Neural progenitor cell (in vitro differentiated cells): ENCODE measurements around the gene CHRNA5. TPM values are rescaled to one million over a fixed set of nuclear protein-coding genes. Genes with fewer than 3 reads are reported as not detected.

Experiments used
- DNase-seq: peaks from one replicate; pipeline ENCODE4 v3.0.0-alpha.2; 2016; ENCODE audit warnings: low spot score
- H2AFZ ChIP-seq: fragments of 200-600 bp; sonication (generic); replicated peaks from 2 replicates; pipeline ENCODE4 v1.6.1; 2016; ENCODE audit warnings: antibody characterized with exemption
- H3F3A ChIP-seq: fragments of 200-600 bp; sonication (generic); 2 replicates; pipeline ENCODE4 v1.6.1; 2016; ENCODE audit warnings: antibody characterized with exemption, low read depth
- H3K27ac ChIP-seq: fragments of 200-600 bp; sonication (generic); 2 replicates; pipeline ENCODE4 v1.5.1; 2016; ENCODE audit warnings: mild to moderate bottlenecking
- H3K27me3 ChIP-seq: fragments of 200-600 bp; sonication (generic); 2 replicates; pipeline ENCODE4 v1.6.1; 2016; ENCODE audit warnings: mild to moderate bottlenecking, moderate library complexity
- H3K36me3 ChIP-seq: fragments of 200-600 bp; sonication (generic); 2 replicates; pipeline ENCODE4 v1.5.1; 2016
- H3K4me1 ChIP-seq: fragments of 200-600 bp; sonication (generic); 2 replicates; pipeline ENCODE4 v1.6.1; 2016; ENCODE audit warnings: mixed run types
- H3K4me2 ChIP-seq: fragments of 200-600 bp; sonication (generic); 2 replicates; pipeline ENCODE4 v1.6.1; 2016
- H3K4me3 ChIP-seq: fragments of 200-600 bp; sonication (generic); 2 replicates; pipeline ENCODE4 v1.5.1; 2016
- H3K79me2 ChIP-seq: fragments of 200-600 bp; sonication (generic); 2 replicates; pipeline ENCODE4 v1.6.1; 2016; ENCODE audit warnings: low read depth
- H3K9ac ChIP-seq: fragments of 200-600 bp; sonication (generic); 2 replicates; pipeline ENCODE4 v1.6.1; 2016
- H3K9me3 ChIP-seq: fragments of 200-600 bp; sonication (generic); 2 replicates; pipeline ENCODE4 v1.5.1; 2016; ENCODE audit warnings: low read depth
- H4K20me1 ChIP-seq: fragments of 200-600 bp; sonication (generic); 2 replicates; pipeline ENCODE4 v1.6.1; 2016; ENCODE audit warnings: low read depth
- H3K27ac Mint-ChIP-seq: 3 replicates; pipeline ENCODE4 v1.8.0; 2021; ENCODE audit warnings: mixed read lengths
- H3K27me3 Mint-ChIP-seq: 2 replicates; pipeline ENCODE4 v1.8.0; 2022; ENCODE audit warnings: low read depth, mild to moderate bottlenecking, inconsistent platforms, moderate library complexity, mixed read lengths; ENCODE audit not compliant: insufficient read depth
- H3K36me3 Mint-ChIP-seq: 3 replicates; pipeline ENCODE4 v1.8.0; 2021; ENCODE audit warnings: mixed read lengths
- H3K4me1 Mint-ChIP-seq: 3 replicates; pipeline ENCODE4 v1.8.0; 2021; ENCODE audit warnings: mixed read lengths
- H3K4me3 Mint-ChIP-seq: 3 replicates; pipeline ENCODE4 v1.8.0; 2021; ENCODE audit warnings: mild to moderate bottlenecking, moderate library complexity, mixed read lengths
- H3K9me3 Mint-ChIP-seq: 3 replicates; pipeline ENCODE4 v1.8.0; 2020; ENCODE audit warnings: mixed read lengths
- EZH2 ChIP-seq: fragments of 200-600 bp; sonication (generic); IDR thresholded peaks from 2 replicates; pipeline ENCODE4 v1.6.1; 2017; ENCODE audit warnings: antibody characterized with exemption, mild to moderate bottlenecking, moderate library complexity
- EZH2phosphoT487 ChIP-seq: fragments of 200-600 bp; sonication (generic); IDR thresholded peaks from 2 replicates; pipeline ENCODE4 v1.6.1; 2017; ENCODE audit warnings: antibody characterized with exemption
- total RNA-seq: library from RNA; depleted of rRNA; stranded (reverse); fragments of >200 nt; gene quantifications from 2 replicates; pipeline ENCODE4 v1.2.3, GENCODE V29; 2015; ENCODE audit warnings: low replicate concordance
- TF ChIP-seq, protein P1 (sequence below): fragments of 200-600 bp; sonication (generic); IDR thresholded peaks from 2 replicates; pipeline ENCODE4 v1.5.1; 2017; ENCODE audit warnings: antibody characterized with exemption, mild to moderate bottlenecking

Gene CHRNA5
- total RNA-seq, 1 donor from 2014 or later: 46.9 TPM

DNA sequence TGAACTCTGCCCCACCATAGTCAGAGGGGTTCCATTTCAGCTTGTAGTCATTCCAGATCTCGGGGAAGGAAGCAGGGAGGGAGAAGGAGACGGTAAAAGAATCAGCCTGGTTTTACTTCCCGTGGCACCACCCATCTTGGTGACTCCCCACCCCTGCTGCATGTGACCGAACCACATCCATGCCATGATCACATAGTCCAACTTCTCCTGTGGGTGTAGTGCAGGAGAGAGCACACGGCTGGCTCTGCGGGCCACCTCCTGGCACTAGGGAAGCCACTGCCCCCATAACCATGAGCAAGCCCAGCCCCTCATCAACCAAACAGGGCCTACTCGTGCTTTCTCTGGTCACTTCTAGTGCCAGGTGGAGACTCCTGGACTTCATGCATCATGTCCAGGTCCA lies 51.8 kb downstream of the CHRNA5 start:
- H3K9me3 ChIP-seq: no peaks in the 10 kb centered on the region
- H3K4me1 Mint-ChIP-seq: peaks cover 10% of the 10 kb centered on the region
- no peak overlapping the region for H3K4me3 Mint-ChIP-seq
- H3K4me1 ChIP-seq: no peaks in the 10 kb centered on the region
- H3K9ac ChIP-seq: no peak overlapping the region
- H3F3A ChIP-seq: peaks cover 16% of the 10 kb centered on the region
- peaks cover 36% of the 10 kb centered on the region for H3K27me3 ChIP-seq
- no peak overlapping the region for H3K27ac Mint-ChIP-seq
- H3K27ac ChIP-seq: no peak overlapping the region
- H3K9me3 Mint-ChIP-seq: no peaks in the 10 kb centered on the region
- H3K79me2 ChIP-seq: no peaks in the 10 kb centered on the region
- H3K36me3 Mint-ChIP-seq: no peaks in the 10 kb centered on the region
- no peaks in the 10 kb centered on the region for H3K36me3 ChIP-seq
- H4K20me1 ChIP-seq: peaks cover 4% of the 10 kb centered on the region
- peaks cover 27% of the 10 kb centered on the region for H3K27me3 Mint-ChIP-seq
- TF ChIP-seq, protein P1, sequence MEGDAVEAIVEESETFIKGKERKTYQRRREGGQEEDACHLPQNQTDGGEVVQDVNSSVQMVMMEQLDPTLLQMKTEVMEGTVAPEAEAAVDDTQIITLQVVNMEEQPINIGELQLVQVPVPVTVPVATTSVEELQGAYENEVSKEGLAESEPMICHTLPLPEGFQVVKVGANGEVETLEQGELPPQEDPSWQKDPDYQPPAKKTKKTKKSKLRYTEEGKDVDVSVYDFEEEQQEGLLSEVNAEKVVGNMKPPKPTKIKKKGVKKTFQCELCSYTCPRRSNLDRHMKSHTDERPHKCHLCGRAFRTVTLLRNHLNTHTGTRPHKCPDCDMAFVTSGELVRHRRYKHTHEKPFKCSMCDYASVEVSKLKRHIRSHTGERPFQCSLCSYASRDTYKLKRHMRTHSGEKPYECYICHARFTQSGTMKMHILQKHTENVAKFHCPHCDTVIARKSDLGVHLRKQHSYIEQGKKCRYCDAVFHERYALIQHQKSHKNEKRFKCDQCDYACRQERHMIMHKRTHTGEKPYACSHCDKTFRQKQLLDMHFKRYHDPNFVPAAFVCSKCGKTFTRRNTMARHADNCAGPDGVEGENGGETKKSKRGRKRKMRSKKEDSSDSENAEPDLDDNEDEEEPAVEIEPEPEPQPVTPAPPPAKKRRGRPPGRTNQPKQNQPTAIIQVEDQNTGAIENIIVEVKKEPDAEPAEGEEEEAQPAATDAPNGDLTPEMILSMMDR: no peak
- TF ChIP-seq EZH2phosphoT487: no peak
- TF ChIP-seq EZH2: no peak
- no peak overlapping the region for H2AFZ ChIP-seq
- no peak overlapping the region for H3K4me3 ChIP-seq
- DNase-seq: no peak
- H3K4me2 ChIP-seq: no peak overlapping the region

DNA sequence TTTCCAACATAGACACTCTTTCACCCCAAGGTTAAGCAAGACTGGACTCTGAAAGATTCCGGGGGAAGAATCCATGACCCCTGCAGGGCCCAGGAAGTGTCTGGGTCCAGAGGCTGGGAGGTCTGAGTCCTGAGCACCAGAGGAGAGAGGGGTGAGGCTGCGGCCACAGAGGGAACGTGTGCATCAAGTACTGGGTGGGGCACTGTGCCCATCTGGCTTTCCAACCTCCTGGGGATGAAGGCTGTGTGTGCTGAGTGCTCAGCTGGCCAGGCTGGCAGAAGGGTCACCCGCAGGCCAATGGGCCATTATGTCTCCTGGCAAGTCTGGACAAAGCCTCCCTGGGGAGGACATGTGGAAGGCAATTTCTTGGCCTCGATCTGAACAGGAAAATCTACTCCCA lies 52.2 kb downstream of the CHRNA5 start:
- H3K4me3 Mint-ChIP-seq: no peak overlapping the region
- H3K9me3 Mint-ChIP-seq: no peaks in the 10 kb centered on the region
- H3K27me3 Mint-ChIP-seq: peaks cover 29% of the 10 kb centered on the region
- no peak overlapping the region for H3K9ac ChIP-seq
- no peak overlapping the region for H3K27ac ChIP-seq
- no peaks in the 10 kb centered on the region for H3K9me3 ChIP-seq
- no peak overlapping the region for H3K4me2 ChIP-seq
- H3K4me3 ChIP-seq: no peak overlapping the region
- H3K36me3 ChIP-seq: no peaks in the 10 kb centered on the region
- H3K27ac Mint-ChIP-seq: no peak overlapping the region
- DNase-seq: no peak
- H3K27me3 ChIP-seq: peaks cover 40% of the 10 kb centered on the region
- H2AFZ ChIP-seq: no peak overlapping the region
- no peaks in the 10 kb centered on the region for H3K79me2 ChIP-seq
- TF ChIP-seq, protein P1: no peak
- TF ChIP-seq EZH2phosphoT487: no peak
- TF ChIP-seq EZH2: no peak
- peaks cover 16% of the 10 kb centered on the region for H3F3A ChIP-seq
- peaks cover 10% of the 10 kb centered on the region for H3K4me1 Mint-ChIP-seq
- H3K4me1 ChIP-seq: no peaks in the 10 kb centered on the region
- peaks cover 4% of the 10 kb centered on the region for H4K20me1 ChIP-seq
- H3K36me3 Mint-ChIP-seq: no peaks in the 10 kb centered on the region

DNA sequence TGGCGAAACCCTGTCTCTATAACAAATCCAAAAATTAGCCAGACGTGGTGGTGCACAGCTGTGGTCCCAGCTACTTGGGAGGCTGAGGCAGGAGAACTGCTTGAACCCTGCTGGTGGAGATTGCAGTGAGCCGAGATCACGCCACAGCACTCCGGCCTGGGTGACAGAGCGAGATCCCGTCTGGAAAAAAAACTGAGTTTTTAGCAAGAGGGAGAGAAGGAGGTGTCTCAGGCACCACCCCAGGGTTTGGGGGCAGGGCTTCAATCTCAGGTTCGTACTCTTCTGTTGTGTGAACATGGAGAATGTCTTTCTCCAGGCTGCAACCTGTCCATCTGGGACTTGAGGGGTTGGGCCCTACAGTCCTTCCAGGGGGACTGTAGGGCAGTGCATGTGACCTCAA lies 52.7 kb downstream of the CHRNA5 start:
- H3K4me1 ChIP-seq: no peaks in the 10 kb centered on the region
- Mint-ChIP-seq H3K4me1 (peaks cover 10% of the 10 kb centered on the region), H3K27ac (no peak overlapping the region), H3K27me3 (peaks cover 34% of the 10 kb centered on the region), H3K9me3 (no peaks in the 10 kb centered on the region), H3K36me3 (no peaks in the 10 kb centered on the region), H3K4me3 (no peak overlapping the region)
- DNase-seq: no peak
- H2AFZ ChIP-seq: no peak overlapping the region
- H3K27me3 ChIP-seq: peaks cover 46% of the 10 kb centered on the region
- H3K9me3 ChIP-seq: no peaks in the 10 kb centered on the region
- H3K4me2 ChIP-seq: no peak overlapping the region
- TF ChIP-seq EZH2 (no peak), EZH2phosphoT487 (no peak)
- TF ChIP-seq, protein P1: no peak
- no peak overlapping the region for H3K9ac ChIP-seq
- H3K27ac ChIP-seq: no peak overlapping the region
- H4K20me1 ChIP-seq: peaks cover 4% of the 10 kb centered on the region
- H3K36me3 ChIP-seq: no peaks in the 10 kb centered on the region
- peaks cover 16% of the 10 kb centered on the region for H3F3A ChIP-seq
- no peak overlapping the region for H3K4me3 ChIP-seq
- no peaks in the 10 kb centered on the region for H3K79me2 ChIP-seq
